ENCODE data around the gene EYA2. TPM values are rescaled to one million over a fixed set of nuclear protein-coding genes. Genes with fewer than 3 reads are reported as not detected.

EYA2 gene
- total and polyA plus RNA-seq, 2 donors from 2014 or later = 2.6 to 7.9 TPM

- no peak for FAIRE-seq
- TF ChIP-seq CTCF (IDR thresholded peaks at IDR 0.05; ENCODE audit: borderline replicate concordance, extremely low read depth, insufficient read depth) = no peak
- Histone ChIP-seq H3K9me3 (ENCODE audit: control insufficient read depth in 2 of 3, insufficient read depth in 1 of 3, low read length in 3 of 3) (no peaks in the 10 kb centered on the region), H3K27me3 (ENCODE audit: control insufficient read depth, insufficient read depth, low read length) (no peaks in the 10 kb centered on the region), H3K4me3 (ENCODE audit: low read length in 3 of 3) (no peak overlapping the region), H3K36me3 (ENCODE audit: control insufficient read depth in 2 of 3, insufficient read depth in 3 of 3, low read length in 3 of 3) (no peaks in the 10 kb centered on the region), H3K9ac (ENCODE audit: low read length in 3 of 3) (no peak overlapping the region), H3K4me1 (ENCODE audit: control insufficient read depth in 2 of 3, insufficient read depth in 2 of 3, low read depth in 1 of 3, low read length in 3 of 3) (no peaks in the 10 kb centered on the region), H3K27ac (ENCODE audit: low read depth in 2 of 2, low read length in 2 of 2) (no peak overlapping the region)
- intact Hi-C loops (cut with DNase I) = no loop called here
- no peak for DNase-seq
Measured at GRCh38 chr20:47048054-47048453, 153.4 kb downstream of the EYA2 start.

- Histone ChIP-seq H3K4me1 (ENCODE audit: control insufficient read depth in 2 of 3, insufficient read depth in 2 of 3, low read depth in 1 of 3, low read length in 3 of 3) (no peaks in the 10 kb centered on the region), H3K9me3 (ENCODE audit: control insufficient read depth in 2 of 3, insufficient read depth in 1 of 3, low read length in 3 of 3) (no peaks in the 10 kb centered on the region), H3K9ac (ENCODE audit: low read length in 3 of 3) (no peak overlapping the region), H3K27me3 (ENCODE audit: control insufficient read depth, insufficient read depth, low read length) (no peaks in the 10 kb centered on the region), H3K27ac (ENCODE audit: low read depth in 2 of 2, low read length in 2 of 2) (no peak overlapping the region), H3K4me3 (ENCODE audit: low read length in 3 of 3) (no peak overlapping the region), H3K36me3 (ENCODE audit: control insufficient read depth in 2 of 3, insufficient read depth in 3 of 3, low read length in 3 of 3) (no peaks in the 10 kb centered on the region)
- no peak for DNase-seq
- intact Hi-C loops (cut with DNase I) = no loop called here
- no peak for FAIRE-seq
- no peak for TF ChIP-seq CTCF (IDR thresholded peaks at IDR 0.05; ENCODE audit: borderline replicate concordance, extremely low read depth, insufficient read depth)
Measured at GRCh38 chr20:47049771-47050170, 155.1 kb downstream of the EYA2 start.

- no peak for DNase-seq
- intact Hi-C loops (cut with DNase I) = no loop called here
- FAIRE-seq = no peak
Measured at GRCh38 chr20:47050996-47051395, 156.4 kb downstream of the EYA2 start.

More at GRCh38 chr20:47050996-47051395, 156.4 kb downstream of the EYA2 start:
- no peak overlapping the region for H3K27ac ChIP-seq (ENCODE audit: low read depth in 2 of 2, low read length in 2 of 2)
- no peaks in the 10 kb centered on the region for H3K9me3 ChIP-seq (ENCODE audit: control insufficient read depth in 2 of 3, insufficient read depth in 1 of 3, low read length in 3 of 3)
- H3K27me3 ChIP-seq (ENCODE audit: control insufficient read depth, insufficient read depth, low read length) = no peaks in the 10 kb centered on the region
- no peak overlapping the region for H3K4me3 ChIP-seq (ENCODE audit: low read length in 3 of 3)
- H3K4me1 ChIP-seq (ENCODE audit: control insufficient read depth in 2 of 3, insufficient read depth in 2 of 3, low read depth in 1 of 3, low read length in 3 of 3) = no peaks in the 10 kb centered on the region
- TF ChIP-seq CTCF (IDR thresholded peaks at IDR 0.05; ENCODE audit: borderline replicate concordance, extremely low read depth, insufficient read depth) = no peak
- H3K9ac ChIP-seq (ENCODE audit: low read length in 3 of 3) = no peak overlapping the region
- H3K36me3 ChIP-seq (ENCODE audit: control insufficient read depth in 2 of 3, insufficient read depth in 3 of 3, low read length in 3 of 3) = no peaks in the 10 kb centered on the region

Measured in kidney (tissue), 14 donors.